HCT116 (cell line): ENCODE measurements around the gene SPEF1. TPM values are rescaled to one million over a fixed set of nuclear protein-coding genes. Genes with fewer than 3 reads are reported as not detected.

ENCODE experiments used
- ATAC-seq: fragments of 200-7000 bp; cut with Tn5 transposase; 2 replicates; pipeline ENCODE4 v1.9.1; 2020; ENCODE audit warnings: mild to moderate bottlenecking, moderate library complexity
- BruUV-seq: library from RNA; stranded (reverse); fragments of 400-500 nt; replicated peaks from 2 replicates; lab custom pipeline; 2021; lab: Mats Ljungman, UMichigan
- CTCF ChIA-PET: fragments of 300-600 bp; sonication (Branson Sonifier 250); formaldehyde crosslinking; loops from one replicate; lab custom pipeline; 2021; ENCODE audit warnings: antibody characterized with exemption; lab: Charles Lee
- POLR2A ChIA-PET: fragments of 300-600, 350-600 bp; sonication (Branson Sonifier 250); formaldehyde crosslinking; loops from one replicate; lab custom pipeline; 2021; ENCODE audit warnings: antibody characterized with exemption; lab: Charles Lee
- RAD21 ChIA-PET, 2 experiments: fragments of 300-600 bp; sonication (Branson Sonifier 250); formaldehyde crosslinking; loops; one replicate each; lab custom pipeline; 2023; ENCODE audit warnings: low total read pairs in 2 of 2; ENCODE audit not compliant: uncharacterized antibody in 2 of 2, unreplicated experiment in 2 of 2, low non-redundant PET in 1 of 2; lab: Charles Lee
- DNase-seq: peaks from one replicate; pipeline ENCODE4 v3.0.0-alpha.2; 2010; ENCODE audit warnings: low read depth, low spot score
- H2AFZ ChIP-seq: fragments of 200-600 bp; shearing (Covaris generic), sonication (generic); 2 replicates; pipeline ENCODE4 v1.6.1; 2017; ENCODE audit warnings: low read depth, mixed run types, mixed read lengths, antibody characterized with exemption, low read length; ENCODE audit not compliant: poor library complexity, severe bottlenecking
- H3K27ac ChIP-seq: 2 replicates; pipeline ENCODE4 v1.5.1; 2012; ENCODE audit warnings: low read depth, low read length
- H3K27me3 ChIP-seq: fragments of 200-600 bp; sonication (generic); 2 replicates; pipeline ENCODE4 v1.6.1; 2016; ENCODE audit warnings: mixed run types, low read length, mixed read lengths; ENCODE audit not compliant: insufficient read depth
- H3K36me3 ChIP-seq, 2 experiments: fragments of 200-500 bp in 1 of 2; fragments of 200-600 bp in 1 of 2; sonication (Bioruptor generic) in 1 of 2; sonication (generic) in 1 of 2; 2 replicates each; pipeline versions ENCODE4 v1.5.1 to v1.6.1; 2014 to 2016; ENCODE audit warnings: low read length in 2 of 2, inconsistent platforms in 1 of 2, mixed read lengths in 1 of 2, mixed run types in 1 of 2; ENCODE audit not compliant: insufficient read depth in 2 of 2, control insufficient read depth in 1 of 2
- H3K4me1 ChIP-seq, 2 experiments: fragments of 200-600 bp in 1 of 2; sonication (generic) in 1 of 2; 2 replicates each; pipeline versions ENCODE4 v1.5.1 to v1.6.1; 2012 to 2017; ENCODE audit warnings: low read length in 2 of 2, inconsistent platforms in 1 of 2, mild to moderate bottlenecking in 1 of 2, mixed read lengths in 1 of 2, mixed run types in 1 of 2, moderate library complexity in 1 of 2; ENCODE audit not compliant: insufficient read depth in 2 of 2, control insufficient read depth in 1 of 2
- H3K4me2 ChIP-seq: fragments of 200-600 bp; sonication (generic); 2 replicates; pipeline ENCODE4 v1.6.1; 2017; ENCODE audit warnings: mixed run types, low read length, mixed read lengths
- H3K4me3 ChIP-seq, 2 experiments: fragments of 200-600 bp in 1 of 2; sonication (generic) in 1 of 2; replicated peaks in 1 of 2; 2 replicates each; pipeline ENCODE4 v1.5.1; 2011 to 2016; ENCODE audit warnings: low read length in 2 of 2, control low read depth in 1 of 2, low read depth in 1 of 2, mild to moderate bottlenecking in 1 of 2, mixed read lengths in 1 of 2, mixed run types in 1 of 2
- H3K79me2 ChIP-seq: fragments of 200-600 bp; sonication (generic); 2 replicates; pipeline ENCODE4 v1.6.1; 2017; ENCODE audit warnings: mild to moderate bottlenecking, mixed run types, low read length, moderate library complexity, mixed read lengths; ENCODE audit not compliant: insufficient read depth
- H3K9ac ChIP-seq: fragments of 200-600 bp; sonication (generic); 2 replicates; pipeline ENCODE4 v1.6.1; 2016; ENCODE audit warnings: low read length, mixed read lengths
- H3K9me2 ChIP-seq: fragments of 200-600 bp; sonication (generic), shearing (Covaris generic); 2 replicates; pipeline ENCODE4 v1.6.1; 2017; ENCODE audit warnings: mixed run types, mild to moderate bottlenecking, moderate library complexity; ENCODE audit not compliant: insufficient read depth
- H3K9me3 ChIP-seq, 2 experiments: fragments of 200-500 bp in 1 of 2; fragments of 200-600 bp in 1 of 2; sonication (Bioruptor generic) in 1 of 2; sonication (generic) in 1 of 2; 2 replicates each; pipeline ENCODE4 v1.6.1; 2014 to 2017; ENCODE audit warnings: low read length in 2 of 2, mixed read lengths in 2 of 2, inconsistent platforms in 1 of 2, low read depth in 1 of 2, mild to moderate bottlenecking in 1 of 2, mixed run types in 1 of 2, moderate library complexity in 1 of 2; ENCODE audit not compliant: control insufficient read depth in 1 of 2, insufficient read depth in 1 of 2
- H4K20me1 ChIP-seq: fragments of 200-600 bp; sonication (generic), shearing (Covaris generic); 2 replicates; pipeline ENCODE4 v1.6.1; 2017; ENCODE audit warnings: mixed run types, mild to moderate bottlenecking, moderate library complexity; ENCODE audit not compliant: insufficient read depth
- CBX3 ChIP-seq: IDR thresholded peaks from 2 replicates; pipeline ENCODE4 v1.6.1; 2012; ENCODE audit warnings: low read depth
- CEBPB ChIP-seq: IDR thresholded peaks from 2 replicates; pipeline ENCODE4 v1.6.1; 2012; ENCODE audit warnings: low read depth
- EZH2 ChIP-seq: fragments of 200-600 bp; sonication (generic); IDR thresholded peaks from 2 replicates; pipeline ENCODE4 v1.6.1; 2017; ENCODE audit warnings: antibody characterized with exemption, mixed run types
- EZH2phosphoT487 ChIP-seq: fragments of 200-600 bp; IDR thresholded peaks from 2 replicates; pipeline ENCODE4 v1.6.1; 2018; ENCODE audit warnings: antibody characterized with exemption, borderline replicate concordance
- FOSL1 ChIP-seq: IDR thresholded peaks from 2 replicates; pipeline ENCODE4 v1.6.1; 2012; ENCODE audit warnings: low read depth
- POLR2A ChIP-seq: IDR thresholded peaks from 2 replicates; pipeline ENCODE4 v1.7.0; 2011; ENCODE audit warnings: borderline replicate concordance; ENCODE audit not compliant: insufficient read depth, insufficient read length; ENCODE audit errors: extremely low read depth
- POLR2AphosphoS5 ChIP-seq: IDR thresholded peaks from 2 replicates; pipeline ENCODE4 v1.6.1; 2011; ENCODE audit warnings: mild to moderate bottlenecking, low read depth, low read length, moderate library complexity
- RAD21 ChIP-seq: IDR thresholded peaks from 2 replicates; pipeline ENCODE4 v1.6.1; 2012; ENCODE audit warnings: low read depth, mild to moderate bottlenecking
- TCF7L2 ChIP-seq: IDR thresholded peaks from 2 replicates; pipeline ENCODE4 v1.7.0; 2011; ENCODE audit warnings: borderline replicate concordance, inconsistent platforms; ENCODE audit not compliant: insufficient read depth, insufficient read length; ENCODE audit errors: extremely low read depth
- YY1 ChIP-seq: IDR thresholded peaks from 2 replicates; pipeline ENCODE4 v1.6.1; 2011; ENCODE audit warnings: low read length, low read depth, moderate library complexity, mild to moderate bottlenecking; ENCODE audit not compliant: insufficient replicate concordance; ENCODE audit errors: extremely low read depth
- ZFX ChIP-seq: fragments of 450-650 bp; IDR thresholded peaks from 2 replicates; pipeline ENCODE4 v1.6.1; 2017
- ZNF274 ChIP-seq: fragments of 200-500 bp; sonication (Bioruptor generic); IDR thresholded peaks from 2 replicates; pipeline ENCODE4 v1.6.1; 2014; ENCODE audit warnings: mild to moderate bottlenecking, low read depth, low read length, inconsistent platforms
- intact Hi-C: fragments of 100-400 bp; cut with micrococcal nuclease; formaldehyde crosslinking; loops from 2 replicates; pipeline ENCODE4 v1.10.0; 2022
- total RNA-seq: library from RNA; stranded (reverse); gene quantifications from one replicate; pipeline ENCODE4 v1.2.1, GENCODE V29; 2021; ENCODE audit not compliant: unreplicated experiment
- TF ChIP-seq, protein P1 (sequence below): IDR thresholded peaks from 2 replicates; pipeline ENCODE4 v1.6.1; 2011; ENCODE audit warnings: mild to moderate bottlenecking, low read length, moderate library complexity; ENCODE audit not compliant: insufficient replicate concordance; ENCODE audit errors: extremely low read depth
- TF ChIP-seq, protein P2 (sequence below): IDR thresholded peaks from 2 replicates; pipeline ENCODE4 v1.6.1; 2012
- TF ChIP-seq, protein P3 (sequence below): IDR thresholded peaks from 2 replicates; pipeline ENCODE4 v1.6.1; 2012

SPEF1 gene
- total RNA-seq, 1 experiment from 2014 or later, result 0.93 TPM

DNA sequence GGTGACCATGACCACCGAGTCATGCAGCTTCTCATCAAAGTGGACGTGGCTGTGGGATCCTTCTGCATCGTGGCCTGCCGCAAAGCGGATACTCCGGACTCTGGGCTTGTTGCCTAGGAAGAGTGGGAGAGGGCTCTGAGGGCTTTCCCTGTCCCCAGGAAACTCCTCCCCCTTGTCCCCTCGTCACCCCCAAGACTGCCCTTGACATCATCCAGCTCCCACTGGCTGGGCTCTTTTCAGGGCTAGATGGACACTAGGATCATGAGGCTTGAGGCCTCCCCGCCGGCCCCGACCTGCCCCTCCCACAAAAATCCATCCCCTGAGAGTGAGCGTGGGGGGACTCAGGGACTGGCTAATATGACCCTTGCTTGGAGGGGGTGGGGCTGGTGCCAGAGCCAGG lies 22.7 kb downstream of the SPEF1 start:
- DNase-seq, result no peak
- CTCF ChIA-PET, result no interaction called here
- H3K4me2 ChIP-seq, result no peak overlapping the region
- H3K27ac ChIP-seq, result no peak overlapping the region
- H3K36me3 ChIP-seq, result peaks cover 9 to 33% of the 10 kb centered on the region in 2 experiments; a peak in 3 of 4 replicates
- H3K4me3 ChIP-seq, result no peak overlapping the region
- RAD21 ChIA-PET, result no interaction called here
- no peak overlapping the region for H2AFZ ChIP-seq
- no peak for ATAC-seq
- H4K20me1 ChIP-seq, result no peaks in the 10 kb centered on the region
- POLR2A ChIA-PET, result no interaction called here
- no peaks in the 10 kb centered on the region for H3K27me3 ChIP-seq
- TF ChIP-seq POLR2A, result no peak
- TF ChIP-seq CEBPB, result no peak
- TF ChIP-seq EZH2phosphoT487, result no peak
- no peak for TF ChIP-seq EZH2
- TF ChIP-seq ZFX, result no peak
- TF ChIP-seq, protein P1, sequence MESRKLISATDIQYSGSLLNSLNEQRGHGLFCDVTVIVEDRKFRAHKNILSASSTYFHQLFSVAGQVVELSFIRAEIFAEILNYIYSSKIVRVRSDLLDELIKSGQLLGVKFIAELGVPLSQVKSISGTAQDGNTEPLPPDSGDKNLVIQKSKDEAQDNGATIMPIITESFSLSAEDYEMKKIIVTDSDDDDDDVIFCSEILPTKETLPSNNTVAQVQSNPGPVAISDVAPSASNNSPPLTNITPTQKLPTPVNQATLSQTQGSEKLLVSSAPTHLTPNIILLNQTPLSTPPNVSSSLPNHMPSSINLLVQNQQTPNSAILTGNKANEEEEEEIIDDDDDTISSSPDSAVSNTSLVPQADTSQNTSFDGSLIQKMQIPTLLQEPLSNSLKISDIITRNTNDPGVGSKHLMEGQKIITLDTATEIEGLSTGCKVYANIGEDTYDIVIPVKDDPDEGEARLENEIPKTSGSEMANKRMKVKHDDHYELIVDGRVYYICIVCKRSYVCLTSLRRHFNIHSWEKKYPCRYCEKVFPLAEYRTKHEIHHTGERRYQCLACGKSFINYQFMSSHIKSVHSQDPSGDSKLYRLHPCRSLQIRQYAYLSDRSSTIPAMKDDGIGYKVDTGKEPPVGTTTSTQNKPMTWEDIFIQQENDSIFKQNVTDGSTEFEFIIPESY, result no peak
- TF ChIP-seq POLR2AphosphoS5, result no peak
- TF ChIP-seq, protein P2, sequence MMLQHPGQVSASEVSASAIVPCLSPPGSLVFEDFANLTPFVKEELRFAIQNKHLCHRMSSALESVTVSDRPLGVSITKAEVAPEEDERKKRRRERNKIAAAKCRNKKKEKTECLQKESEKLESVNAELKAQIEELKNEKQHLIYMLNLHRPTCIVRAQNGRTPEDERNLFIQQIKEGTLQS, result no peak
- TF ChIP-seq CBX3, result no peak
- TF ChIP-seq, protein P3, sequence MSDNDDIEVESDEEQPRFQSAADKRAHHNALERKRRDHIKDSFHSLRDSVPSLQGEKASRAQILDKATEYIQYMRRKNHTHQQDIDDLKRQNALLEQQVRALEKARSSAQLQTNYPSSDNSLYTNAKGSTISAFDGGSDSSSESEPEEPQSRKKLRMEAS, result no peak
- TF ChIP-seq FOSL1, result no peak
- TF ChIP-seq YY1, result no peak
- no peak for TF ChIP-seq ZNF274
- TF ChIP-seq TCF7L2, result no peak
- no peak for TF ChIP-seq RAD21
- intact Hi-C loops, result no loop called here
- no peaks in the 10 kb centered on the region for H3K9me3 ChIP-seq
- no peak overlapping the region for H3K9ac ChIP-seq
- peaks cover 0 to 3% of the 10 kb centered on the region in 2 experiments; a peak in 1 of 4 replicates for H3K4me1 ChIP-seq
- H3K79me2 ChIP-seq, result peaks cover 22% of the 10 kb centered on the region
- BruUV-seq, result no TSS peak
- no peaks in the 10 kb centered on the region for H3K9me2 ChIP-seq
